PFSK-1 (cell line): Measurements from ENCODE around the gene M6PR.

Experiments
- FOXP2 ChIP-seq: optimal IDR thresholded peaks from 2 replicates; pipeline ENCODE3; 2011; ENCODE audit warnings: borderline replicate concordance, control low read depth, inconsistent platforms; ENCODE audit not compliant: insufficient read depth; ENCODE audit errors: extremely low read length, extremely low read depth
- POLR2AphosphoS5 ChIP-seq: IDR thresholded peaks from 2 replicates; pipeline ENCODE4 v1.6.1; 2012; ENCODE audit warnings: low read depth, mild to moderate bottlenecking, control low read depth, low read length, moderate library complexity
- REST ChIP-seq, 2 experiments: IDR thresholded peaks; 2 replicates each; pipeline versions ENCODE4 v1.6.1 to v1.8.0; 2011 to 2012; ENCODE audit warnings: low read depth in 2 of 2, low read length in 2 of 2, control low read depth in 1 of 2, inconsistent platforms in 1 of 2, mild to moderate bottlenecking in 1 of 2, moderate library complexity in 1 of 2; ENCODE audit not compliant: insufficient read depth in 1 of 2
- SIN3A ChIP-seq: IDR thresholded peaks from 2 replicates; pipeline ENCODE4 v1.6.1; 2012; ENCODE audit warnings: mild to moderate bottlenecking, low read length, moderate library complexity, borderline replicate concordance; ENCODE audit not compliant: insufficient read depth
- TAF1 ChIP-seq: IDR thresholded peaks from 2 replicates; pipeline ENCODE4 v1.6.1; 2012; ENCODE audit warnings: low read length, control low read depth, borderline replicate concordance; ENCODE audit not compliant: insufficient read depth

Gene M6PR

GRCh38 chr12:8991371-8992345 is 42.2 kb upstream of the M6PR start:
- TF ChIP-seq SIN3A: no peak
- TF ChIP-seq TAF1: no peak
- TF ChIP-seq FOXP2: no peak
- no peak for TF ChIP-seq REST (IDR thresholded peaks at IDR 0.05; ENCODE audit: insufficient read depth in 1 of 2, low read depth in 2 of 2, low read length in 2 of 2)
- TF ChIP-seq POLR2AphosphoS5: no peak

- TF ChIP-seq TAF1 (no peak), POLR2AphosphoS5 (no peak), REST (IDR thresholded peaks at IDR 0.05; ENCODE audit: insufficient read depth in 1 of 2, low read depth in 2 of 2, low read length in 2 of 2) (no peak), SIN3A (no peak), FOXP2 (no peak)
Observed at GRCh38 chr12:8989413-8989812, 40.0 kb upstream of the M6PR start, which contains the start of gene KLRG1. KLRG1 (plus strand) TSS chr12:8989546; CDS start chr12:8989636, 90 bp downstream.

- TF ChIP-seq REST (IDR thresholded peaks at IDR 0.05; ENCODE audit: insufficient read depth in 1 of 2, low read depth in 2 of 2, low read length in 2 of 2) (no peak), FOXP2 (no peak), TAF1 (no peak), POLR2AphosphoS5 (no peak), SIN3A (no peak)
Observed at GRCh38 chr12:8987685-8988084, 38.2 kb upstream of the M6PR start.

- TF ChIP-seq SIN3A (no peak), FOXP2 (no peak), POLR2AphosphoS5 (no peak), REST (IDR thresholded peaks at IDR 0.05; ENCODE audit: insufficient read depth in 1 of 2, low read depth in 2 of 2, low read length in 2 of 2) (no peak), TAF1 (no peak)
Observed at GRCh38 chr12:8987163-8987562, 37.7 kb upstream of the M6PR start.
